Measurements from ENCODE around the gene CACNB1.
A peak's percentile ranks its signal among the peaks of the same experiment; 100 is the strongest.

The CACNB1 gene

DNA sequence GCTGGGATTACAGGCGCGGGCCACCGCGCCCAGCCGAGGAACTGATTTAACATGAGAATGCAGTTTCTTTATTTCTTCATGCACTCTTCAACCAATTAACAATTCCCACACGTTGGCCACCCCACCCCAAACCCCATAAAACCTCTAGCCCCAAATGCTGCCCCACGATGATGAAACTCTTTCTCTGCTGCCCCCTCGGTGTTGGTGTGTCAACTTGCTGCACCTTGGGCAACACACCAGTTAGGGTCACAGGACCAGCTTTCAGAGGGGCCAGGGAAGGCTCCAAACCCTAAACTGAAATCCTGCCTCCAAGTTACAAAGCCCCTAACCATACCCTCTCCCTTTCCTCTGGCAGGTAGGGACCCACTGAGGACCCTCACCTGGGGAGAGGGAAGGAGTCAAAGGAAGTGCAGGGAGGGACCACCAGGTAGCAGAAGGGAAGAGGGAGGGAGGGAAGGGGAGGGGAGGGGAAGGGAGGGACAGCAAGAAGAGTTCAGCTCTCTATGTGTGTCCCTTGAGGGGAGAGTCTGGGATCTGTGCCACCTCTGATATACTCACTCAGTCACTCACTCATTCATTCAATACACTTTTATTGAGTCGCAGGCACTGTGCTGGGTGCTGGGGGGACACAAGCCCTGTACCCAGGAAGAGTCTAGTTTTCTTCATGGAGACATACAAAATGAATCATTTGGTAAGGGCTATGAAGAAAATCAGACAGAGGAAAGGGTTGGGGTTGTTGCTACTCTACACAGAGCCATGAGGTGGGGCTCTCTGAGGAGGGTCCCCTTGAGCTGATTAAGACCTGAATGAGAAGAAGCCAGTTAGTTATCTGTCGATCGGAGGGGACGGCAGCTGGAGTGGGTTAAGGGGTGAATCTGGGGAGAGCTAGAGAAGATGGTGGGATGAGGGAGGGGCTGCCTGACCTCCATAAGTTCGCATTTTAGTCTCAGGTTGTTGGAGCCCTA lies 50.0 kb downstream of the CACNB1 start:
- H3K4me3 ChIP-seq (ENCODE audit: low read depth, low read length) = no peak overlapping the region
- in situ Hi-C loops (cut with HindIII; ENCODE audit: low sequenced_read_pairs) = no loop called here
- DNase-seq (ENCODE audit: low read depth, low spot score) = no peak
- TF ChIP-seq, protein P1, sequence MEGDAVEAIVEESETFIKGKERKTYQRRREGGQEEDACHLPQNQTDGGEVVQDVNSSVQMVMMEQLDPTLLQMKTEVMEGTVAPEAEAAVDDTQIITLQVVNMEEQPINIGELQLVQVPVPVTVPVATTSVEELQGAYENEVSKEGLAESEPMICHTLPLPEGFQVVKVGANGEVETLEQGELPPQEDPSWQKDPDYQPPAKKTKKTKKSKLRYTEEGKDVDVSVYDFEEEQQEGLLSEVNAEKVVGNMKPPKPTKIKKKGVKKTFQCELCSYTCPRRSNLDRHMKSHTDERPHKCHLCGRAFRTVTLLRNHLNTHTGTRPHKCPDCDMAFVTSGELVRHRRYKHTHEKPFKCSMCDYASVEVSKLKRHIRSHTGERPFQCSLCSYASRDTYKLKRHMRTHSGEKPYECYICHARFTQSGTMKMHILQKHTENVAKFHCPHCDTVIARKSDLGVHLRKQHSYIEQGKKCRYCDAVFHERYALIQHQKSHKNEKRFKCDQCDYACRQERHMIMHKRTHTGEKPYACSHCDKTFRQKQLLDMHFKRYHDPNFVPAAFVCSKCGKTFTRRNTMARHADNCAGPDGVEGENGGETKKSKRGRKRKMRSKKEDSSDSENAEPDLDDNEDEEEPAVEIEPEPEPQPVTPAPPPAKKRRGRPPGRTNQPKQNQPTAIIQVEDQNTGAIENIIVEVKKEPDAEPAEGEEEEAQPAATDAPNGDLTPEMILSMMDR (IDR thresholded peaks at IDR 0.05; ENCODE audit: low read depth, low read length) = no peak

DNA sequence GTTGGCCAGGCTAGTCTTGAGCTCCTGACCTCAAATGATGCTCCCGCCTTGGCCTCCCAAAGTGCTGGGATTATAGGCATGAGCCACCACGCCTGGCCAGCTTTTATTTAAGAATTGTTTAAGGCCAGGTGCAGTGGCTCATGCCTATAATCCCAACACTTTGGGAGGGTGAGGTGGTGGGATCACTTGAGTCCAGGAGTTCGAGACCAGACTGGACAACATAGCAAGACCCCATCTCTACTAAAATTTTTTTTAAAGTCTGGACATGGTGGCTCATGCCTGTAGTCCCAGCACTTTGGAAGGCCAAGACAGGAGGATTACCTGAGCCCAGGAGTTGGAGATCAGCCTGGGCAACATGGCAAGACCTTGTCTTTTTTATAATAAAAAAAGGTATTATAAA lies 51.2 kb downstream of the CACNB1 start:
- in situ Hi-C loops (cut with HindIII; ENCODE audit: low sequenced_read_pairs) = no loop called here

DNA sequence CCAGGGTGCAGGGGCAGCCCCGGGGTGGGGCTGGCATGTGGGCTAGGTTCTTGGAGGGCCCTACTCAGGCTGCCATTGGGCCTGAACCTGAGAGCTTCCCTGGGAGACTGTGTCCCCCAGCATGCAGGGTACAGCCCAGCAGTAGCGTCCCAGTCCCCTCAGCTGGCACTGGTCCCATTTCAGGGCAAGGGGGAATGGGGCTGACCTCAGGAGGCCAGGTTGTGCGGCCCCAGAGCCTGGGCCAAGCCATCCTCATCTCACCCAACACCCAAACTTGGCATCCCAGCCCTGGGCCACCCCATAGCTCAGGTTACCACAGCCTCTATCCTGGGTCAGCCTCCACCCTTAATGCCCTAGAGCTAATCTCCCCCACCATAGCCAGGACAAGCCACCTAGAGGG lies 52.3 kb downstream of the CACNB1 start:
- DNase-seq (ENCODE audit: low read depth, low spot score) = no peak
- in situ Hi-C loops (cut with HindIII; ENCODE audit: low sequenced_read_pairs) = no loop called here
- TF ChIP-seq, protein P1 (IDR thresholded peaks at IDR 0.05; ENCODE audit: low read depth, low read length) = no peak
- H3K4me3 ChIP-seq (ENCODE audit: low read depth, low read length) = no peak overlapping the region

More for the DNA sequence above, 51.2 kb downstream of the CACNB1 start:
- no peak for DNase-seq (ENCODE audit: low read depth, low spot score)
- TF ChIP-seq, protein P1 (IDR thresholded peaks at IDR 0.05; ENCODE audit: low read depth, low read length) = no peak
- no peak overlapping the region for H3K4me3 ChIP-seq (ENCODE audit: low read depth, low read length)

DNA sequence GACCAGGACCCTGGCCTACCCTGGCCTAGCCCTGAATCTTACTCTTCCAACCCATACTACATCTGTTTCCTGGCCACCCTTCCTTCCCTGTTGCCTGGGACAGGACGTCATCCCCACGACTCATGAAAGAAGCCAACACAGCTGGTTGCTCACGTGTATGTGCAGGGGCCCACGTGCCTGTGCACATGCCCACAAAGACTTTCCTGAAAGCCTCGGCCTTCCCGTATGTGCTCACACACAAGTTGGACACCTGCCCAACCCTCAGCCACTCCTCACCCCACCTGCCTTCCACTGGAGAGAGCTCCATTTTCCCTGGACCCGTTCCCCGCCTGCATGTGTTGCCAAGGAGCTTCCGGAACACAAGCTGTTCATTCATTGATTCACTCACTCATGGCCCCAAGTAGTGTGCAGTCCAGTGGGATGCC lies 53.0 kb downstream of the CACNB1 start:
- DNase-seq (ENCODE audit: low read depth, low spot score) = peak; percentile 85
- TF ChIP-seq, protein P1 (IDR thresholded peaks at IDR 0.05; ENCODE audit: low read depth, low read length) = no peak
- no peak overlapping the region for H3K4me3 ChIP-seq (ENCODE audit: low read depth, low read length)
- in situ Hi-C loops (cut with HindIII; ENCODE audit: low sequenced_read_pairs) = no loop called here

DNA sequence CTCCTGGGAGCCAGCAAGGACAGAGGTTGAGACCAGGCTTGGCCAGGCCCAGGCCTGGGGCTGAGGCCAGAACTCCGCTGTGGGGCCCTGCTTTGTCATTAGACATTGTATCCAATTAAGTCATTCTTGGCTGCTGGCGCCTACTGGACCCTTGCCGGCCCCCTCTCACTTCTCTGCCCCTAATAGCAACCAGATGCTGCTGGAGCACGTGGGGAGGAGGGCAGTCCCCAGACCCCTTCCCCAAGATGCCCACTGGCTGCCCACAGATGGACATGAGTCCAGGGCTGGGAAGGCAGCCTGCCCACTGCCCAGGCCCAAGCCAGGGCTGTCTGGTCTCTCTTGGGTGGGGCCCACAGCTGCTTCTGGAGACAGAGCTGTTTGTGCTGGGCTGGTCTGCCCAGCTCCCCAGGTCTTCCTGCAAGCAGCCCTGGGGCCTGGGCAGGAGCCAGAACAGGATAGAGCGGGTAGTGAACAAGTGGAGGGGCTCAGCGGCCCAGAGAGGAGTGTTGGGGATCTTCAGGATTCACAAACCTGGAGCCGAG lies 53.8 kb downstream of the CACNB1 start:
- TF ChIP-seq, protein P1 (IDR thresholded peaks at IDR 0.05; ENCODE audit: low read depth, low read length) = no peak
- no peak for DNase-seq (ENCODE audit: low read depth, low spot score)
- no peak overlapping the region for H3K4me3 ChIP-seq (ENCODE audit: low read depth, low read length)
- in situ Hi-C loops (cut with HindIII; ENCODE audit: low sequenced_read_pairs) = no loop called here

DNA sequence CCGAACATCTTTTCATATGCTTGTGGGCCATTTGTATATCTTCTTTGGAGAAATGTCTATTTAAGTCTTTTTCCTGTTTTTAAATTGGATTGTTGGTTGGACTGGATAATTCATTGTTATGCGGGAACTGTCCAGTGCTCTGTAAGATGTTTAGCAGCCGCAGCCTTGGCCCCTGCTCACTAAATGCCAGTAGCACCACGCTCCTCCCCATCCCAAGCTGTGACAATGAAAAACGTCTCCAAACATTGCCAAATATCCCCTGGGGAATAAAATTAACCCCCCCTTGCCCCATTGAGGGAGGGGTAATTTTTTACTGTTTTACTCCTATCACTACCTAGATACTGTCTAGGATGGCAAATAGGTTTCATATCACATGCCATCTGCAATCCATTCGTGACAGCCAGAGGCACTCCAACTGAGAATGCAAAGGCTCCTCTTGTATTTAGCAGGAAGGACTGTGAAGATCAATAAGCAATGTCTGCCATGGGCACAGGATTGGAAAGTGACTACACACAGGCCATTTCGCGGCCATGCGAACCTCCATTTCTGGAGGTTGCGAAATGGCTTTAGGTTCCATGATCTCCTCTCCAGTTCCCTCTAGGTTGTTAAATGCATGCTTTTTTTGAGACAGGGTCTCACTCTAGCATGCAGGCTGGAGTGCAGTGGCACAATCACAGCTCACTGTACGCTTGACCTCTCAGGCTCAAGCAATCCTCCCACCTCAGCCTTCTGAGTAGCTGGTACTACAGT lies 55.4 kb downstream of the CACNB1 start:
- H3K4me3 ChIP-seq (ENCODE audit: low read depth, low read length) = no peak overlapping the region
- TF ChIP-seq, protein P1 (IDR thresholded peaks at IDR 0.05; ENCODE audit: low read depth, low read length) = no peak
- in situ Hi-C loops (cut with HindIII; ENCODE audit: low sequenced_read_pairs) = no loop called here
- DNase-seq (ENCODE audit: low read depth, low spot score) = no peak
